GM04503 (cell line): ENCODE results near the gene LFNG.
"Not testable (repeated sequence)": the region's sequence is repeated elsewhere in the genome, so short reads cannot be mapped to it uniquely, and the experiment has no call there.

Experiments used
- DNase-seq: peaks from one replicate; pipeline ENCODE4 v3.0.0-alpha.2; 2012; ENCODE audit warnings: low read depth

LFNG gene

GRCh38 chr7:2530071-2530987 is 10.8 kb downstream of the LFNG start:
- DNase-seq = no peak

GRCh38 chr7:2530994-2531795 is 11.6 kb downstream of the LFNG start:
- not testable (repeated sequence) for DNase-seq

GRCh38 chr7:2531796-2532110 is 12.2 kb downstream of the LFNG start:
- not testable (repeated sequence) for DNase-seq

- not testable (repeated sequence) for DNase-seq
These were observed 12.7 kb downstream of the LFNG start for GRCh38 chr7:2532199-2532772.

GRCh38 chr7:2532816-2533215 is 13.2 kb downstream of the LFNG start:
- not testable (repeated sequence) for DNase-seq

GRCh38 chr7:2533566-2533965 is 14.0 kb downstream of the LFNG start:
- not testable (repeated sequence) for DNase-seq

- DNase-seq = not testable (repeated sequence)
These were observed 14.6 kb downstream of the LFNG start for GRCh38 chr7:2534214-2534613.

GRCh38 chr7:2535872-2536627 is 16.5 kb downstream of the LFNG start:
- DNase-seq = not testable (repeated sequence)

- no peak for DNase-seq
These were observed 18.6 kb downstream of the LFNG start for GRCh38 chr7:2537981-2538851.

GRCh38 chr7:2539031-2539911 is 19.7 kb downstream of the LFNG start:
- no peak for DNase-seq

GRCh38 chr7:2540133-2540532 is 20.6 kb downstream of the LFNG start:
- no peak for DNase-seq

GRCh38 chr7:2540641-2541051 is 21.1 kb downstream of the LFNG start:
- DNase-seq = no peak

- DNase-seq = no peak
These were observed 21.9 kb downstream of the LFNG start for GRCh38 chr7:2541291-2542010.

- DNase-seq = no peak
These were observed 22.7 kb downstream of the LFNG start for GRCh38 chr7:2542011-2542915.

- DNase-seq = no peak
These were observed 23.6 kb downstream of the LFNG start for GRCh38 chr7:2542916-2543871.

GRCh38 chr7:2544541-2545188 is 25.1 kb downstream of the LFNG start:
- no peak for DNase-seq
